K562 (cell line): ENCODE data around the gene SLC20A1. TPM values are rescaled to one million over a fixed set of nuclear protein-coding genes. Genes with fewer than 3 reads are reported as not detected.

Experiments
- ASH1L ChIP-seq: fragments of 450-650 bp; IDR thresholded peaks from 2 replicates; pipeline ENCODE4 v1.6.1; 2018; ENCODE audit warnings: borderline replicate concordance, mild to moderate bottlenecking, low read depth; ENCODE audit not compliant: partially characterized antibody
- ETV5 ChIP-seq: sonication (generic); formaldehyde crosslinking; IDR thresholded peaks from 2 replicates; pipeline ENCODE4 v1.4.0; 2020; ENCODE audit warnings: low read depth, mild to moderate bottlenecking, missing genetic modification reagents
- GATAD2B ChIP-seq: fragments of 450-650 bp; IDR thresholded peaks from 2 replicates; pipeline ENCODE4 v1.6.1; 2017; ENCODE audit warnings: mild to moderate bottlenecking, borderline replicate concordance
- GTF3C2 ChIP-seq: IDR thresholded peaks from 3 replicates; pipeline ENCODE4 v1.6.1; 2011; ENCODE audit warnings: borderline replicate concordance, mild to moderate bottlenecking, moderate library complexity; ENCODE audit not compliant: insufficient read length; ENCODE audit errors: extremely low read depth
- KLF10 ChIP-seq: fragments of 250-450 bp; sonication (Bioruptor Pico); IDR thresholded peaks from 2 replicates; pipeline ENCODE4 v1.6.1; 2021; ENCODE audit warnings: matching md5 sums
- MAFK ChIP-seq: IDR thresholded peaks from 2 replicates; pipeline ENCODE4 v1.6.1; 2011; ENCODE audit warnings: low read length, improper control_type of control experiment
- MAZ ChIP-seq, 2 experiments: fragments of 450-650 bp in 1 of 2; sonication (generic) in 1 of 2; formaldehyde crosslinking; IDR thresholded peaks in 1 of 2; conservative IDR thresholded peaks in 1 of 2; 2 replicates each; pipeline versions ENCODE4 v1.4.0 to v1.5.0; 2020; ENCODE audit warnings: mild to moderate bottlenecking in 1 of 2, missing genetic modification reagents in 1 of 2
- MITF ChIP-seq: IDR thresholded peaks from 2 replicates; pipeline ENCODE4 v1.6.1; 2014; ENCODE audit warnings: antibody characterized with exemption
- MXI1 ChIP-seq: IDR thresholded peaks from 2 replicates; pipeline ENCODE4 v1.6.1; 2011; ENCODE audit warnings: low read depth, mild to moderate bottlenecking, improper control_type of control experiment, low read length
- NCOA1 ChIP-seq: fragments of 450-650 bp; IDR thresholded peaks from 2 replicates; pipeline ENCODE4 v1.6.1; 2016; ENCODE audit warnings: low read depth
- RBM39 ChIP-seq: fragments of 200-400 bp; formaldehyde crosslinking; optimal IDR thresholded peaks from 2 replicates; pipeline ENCODE3; 2018; ENCODE audit warnings: low read depth, low read length
- SAFB ChIP-seq: fragments of 200-400 bp; formaldehyde crosslinking; IDR thresholded peaks from 2 replicates; pipeline ENCODE4 v1.6.1; 2017; ENCODE audit warnings: low read depth, low read length, borderline replicate concordance
- TFE3 ChIP-seq: fragments of 450-650 bp; formaldehyde crosslinking; IDR thresholded peaks from 2 replicates; pipeline ENCODE4 v1.4.0; 2020; ENCODE audit warnings: mild to moderate bottlenecking, mixed read lengths
- TOE1 ChIP-seq, 2 experiments: fragments of 450-650 bp in 1 of 2; sonication (generic) in 1 of 2; formaldehyde crosslinking in 1 of 2; IDR thresholded peaks; 2 replicates each; pipeline versions ENCODE4 v1.7.1 to v1.8.0; 2016 to 2022; ENCODE audit warnings: borderline replicate concordance in 2 of 2, mild to moderate bottlenecking in 2 of 2, antibody characterized with exemption in 1 of 2, inconsistent platforms in 1 of 2, low read depth in 1 of 2, missing genetic modification reagents in 1 of 2, moderate library complexity in 1 of 2
- ZBTB43 ChIP-seq: sonication (generic); formaldehyde crosslinking; IDR thresholded peaks from 2 replicates; pipeline ENCODE4 v1.8.0; 2023; ENCODE audit warnings: mild to moderate bottlenecking, missing genetic modification reagents
- ZBTB9 ChIP-seq: fragments of 450-650 bp; formaldehyde crosslinking; IDR thresholded peaks from 2 replicates; pipeline ENCODE4 v1.4.0; 2020; ENCODE audit warnings: mild to moderate bottlenecking, moderate library complexity
- ZNF3 ChIP-seq: fragments of 250-450 bp; sonication (Bioruptor Pico); IDR thresholded peaks from 2 replicates; pipeline ENCODE4 v1.5.0; 2021; ENCODE audit warnings: mild to moderate bottlenecking, moderate library complexity
- ZNF586 ChIP-seq: fragments of 450-650 bp; formaldehyde crosslinking; conservative IDR thresholded peaks from 2 replicates; pipeline ENCODE4 v1.4.0; 2020; ENCODE audit warnings: mild to moderate bottlenecking, moderate library complexity
- ZNF76 ChIP-seq: fragments of 250-450 bp; sonication (Bioruptor Pico); IDR thresholded peaks from 2 replicates; pipeline ENCODE4 v1.4.0; 2020; ENCODE audit warnings: mild to moderate bottlenecking, moderate library complexity, borderline replicate concordance
- polyA plus RNA-seq, 8 experiments: library from polyadenylated mRNA; depleted of rRNA in 4 of 8; stranded (reverse) in 5 of 8; unstranded in 3 of 8; fragments of >200 nt; fragmentation: Nextera tagmentation in 2 of 8; fragmentation: Illumina TruSeq in 1 of 8; extraction: Ambion mirVana in 2 of 8; extraction: Trizol in 1 of 8; gene quantifications; 2 replicates each; pipeline versions ENCODE4 v1.2.1 to v1.2.3, GENCODE V29; 2011 to 2014; ENCODE audit warnings: inconsistent platforms in 1 of 8, missing spikeins in 1 of 8
- total RNA-seq, 7 experiments: library from RNA; depleted of rRNA in 6 of 7; stranded (reverse); fragments of >200 nt in 6 of 7; fragmentation: Illumina TruSeq in 2 of 7; extraction: Trizol in 2 of 7; gene quantifications; 2 replicates each; pipeline versions ENCODE4 v1.2.1 to v1.2.3, GENCODE V29; 2011 to 2021; ENCODE audit warnings: low replicate concordance in 1 of 7

SLC20A1 gene
- total and polyA plus RNA-seq, 9 of the 15 experiments (the other 6 are each of a cell fraction or from before 2014, with no cell fraction given) = 53.8 to 150 (median 74.7) TPM

- TF ChIP-seq ZBTB43 (CRISPR knock-in tag) (no peak), MITF (no peak), GTF3C2 (no peak), TFE3 (CRISPR knock-in tag) (no peak), RBM39 (no peak), ZNF76 (CRISPR knock-in tag) (no peak), ZBTB9 (CRISPR knock-in tag) (no peak), ETV5 (CRISPR knock-in tag) (no peak), MXI1 (no peak), SAFB (no peak), KLF10 (CRISPR knock-in tag) (no peak), ZNF3 (CRISPR knock-in tag) (no peak), NCOA1 (no peak), GATAD2B (no peak), ASH1L (no peak), TOE1 (IDR thresholded peaks at IDR 0.05; ENCODE audit: borderline replicate concordance) (no peak), TOE1 (CRISPR knock-in tag; IDR thresholded peaks at IDR 0.05; ENCODE audit: borderline replicate concordance, low read depth) (no peak), ZNF586 (CRISPR knock-in tag) (no peak), MAZ (CRISPR knock-in tag; conservative IDR thresholded peaks at IDR 0.05 in 1 of 2, IDR thresholded peaks at IDR 0.05 in 1 of 2) (no peak), MAFK (no peak)
These were observed 67.3 kb downstream of the SLC20A1 start (continued) for GRCh38 chr2:112712903-112713584.
